ENCODE measurements around the gene SLC2A3.
"Not testable (repeated sequence)": the region's sequence is repeated elsewhere in the genome, so short reads cannot be mapped to it uniquely, and the experiment has no call there.

SLC2A3 gene

DNA sequence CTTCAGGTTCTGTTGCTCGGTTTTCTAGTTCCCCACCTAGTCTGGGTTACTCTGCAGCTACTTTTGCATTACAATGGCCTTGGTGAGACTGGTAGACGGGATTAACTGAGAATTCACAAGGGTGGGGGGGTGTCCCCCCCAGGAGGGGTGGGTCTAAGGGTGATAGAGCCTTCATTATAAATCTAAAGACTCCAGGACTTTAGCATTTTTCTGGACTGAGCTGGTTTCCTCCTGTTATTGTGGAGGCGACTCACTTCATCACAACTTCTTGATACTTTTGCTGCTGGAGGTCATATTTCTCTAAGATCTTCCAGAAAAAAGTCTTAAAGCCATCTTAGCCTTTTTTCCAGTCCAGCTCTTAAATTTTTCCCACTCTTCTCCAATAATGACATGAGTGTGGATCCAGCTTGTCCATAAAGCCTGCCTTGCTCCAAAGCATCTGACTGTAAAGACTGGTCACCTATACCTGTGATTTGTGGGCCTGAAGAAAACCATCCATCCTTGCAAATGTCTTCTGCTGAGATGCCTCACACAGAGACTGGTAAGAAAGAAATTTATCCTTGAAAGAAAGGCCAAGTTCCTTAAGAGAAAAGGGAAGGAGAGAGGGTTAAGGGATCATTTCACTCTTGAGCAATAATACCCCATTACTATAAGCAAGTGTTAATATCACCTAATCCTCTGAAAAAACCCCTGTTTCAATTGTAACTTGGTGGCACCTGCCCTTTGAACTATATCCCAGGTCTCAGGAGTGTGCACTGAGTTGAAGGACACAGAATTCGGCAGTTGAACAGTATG lies 43.6 kb downstream of the SLC2A3 start:
- no peak overlapping the region for H3K4me3 ChIP-seq (ENCODE audit: low read depth, low read length)
- no peak for DNase-seq (ENCODE audit: low read depth, low spot score)
- in situ Hi-C loops (cut with HindIII; ENCODE audit: low sequenced_read_pairs): no loop called here
- TF ChIP-seq, protein P1, sequence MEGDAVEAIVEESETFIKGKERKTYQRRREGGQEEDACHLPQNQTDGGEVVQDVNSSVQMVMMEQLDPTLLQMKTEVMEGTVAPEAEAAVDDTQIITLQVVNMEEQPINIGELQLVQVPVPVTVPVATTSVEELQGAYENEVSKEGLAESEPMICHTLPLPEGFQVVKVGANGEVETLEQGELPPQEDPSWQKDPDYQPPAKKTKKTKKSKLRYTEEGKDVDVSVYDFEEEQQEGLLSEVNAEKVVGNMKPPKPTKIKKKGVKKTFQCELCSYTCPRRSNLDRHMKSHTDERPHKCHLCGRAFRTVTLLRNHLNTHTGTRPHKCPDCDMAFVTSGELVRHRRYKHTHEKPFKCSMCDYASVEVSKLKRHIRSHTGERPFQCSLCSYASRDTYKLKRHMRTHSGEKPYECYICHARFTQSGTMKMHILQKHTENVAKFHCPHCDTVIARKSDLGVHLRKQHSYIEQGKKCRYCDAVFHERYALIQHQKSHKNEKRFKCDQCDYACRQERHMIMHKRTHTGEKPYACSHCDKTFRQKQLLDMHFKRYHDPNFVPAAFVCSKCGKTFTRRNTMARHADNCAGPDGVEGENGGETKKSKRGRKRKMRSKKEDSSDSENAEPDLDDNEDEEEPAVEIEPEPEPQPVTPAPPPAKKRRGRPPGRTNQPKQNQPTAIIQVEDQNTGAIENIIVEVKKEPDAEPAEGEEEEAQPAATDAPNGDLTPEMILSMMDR (IDR thresholded peaks at IDR 0.05; ENCODE audit: low read depth, low read length): no peak

DNA sequence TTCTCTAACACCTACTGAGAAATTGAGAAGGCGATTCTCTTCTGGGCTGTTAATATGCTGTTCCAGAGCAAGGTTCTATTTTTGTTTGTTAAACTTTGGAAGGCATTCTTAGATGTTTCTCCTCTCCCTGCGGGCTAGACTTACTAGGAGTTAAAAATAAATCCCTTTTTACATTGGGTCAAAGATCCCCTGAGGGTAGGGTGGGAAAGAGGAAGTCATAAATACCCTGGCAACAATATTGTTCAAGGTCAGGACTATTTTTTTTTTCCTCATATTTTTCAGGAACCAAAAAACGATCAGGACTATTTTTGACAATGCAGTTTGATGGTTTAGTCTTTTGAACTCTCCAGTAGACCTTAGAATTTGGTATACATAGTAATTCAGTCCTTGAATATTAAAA lies 51.3 kb downstream of the SLC2A3 start:
- no peak for DNase-seq (ENCODE audit: low read depth, low spot score)
- no peak overlapping the region for H3K4me3 ChIP-seq (ENCODE audit: low read depth, low read length)
- TF ChIP-seq, protein P1 (IDR thresholded peaks at IDR 0.05; ENCODE audit: low read depth, low read length): no peak
- in situ Hi-C loops (cut with HindIII; ENCODE audit: low sequenced_read_pairs): no loop called here

DNA sequence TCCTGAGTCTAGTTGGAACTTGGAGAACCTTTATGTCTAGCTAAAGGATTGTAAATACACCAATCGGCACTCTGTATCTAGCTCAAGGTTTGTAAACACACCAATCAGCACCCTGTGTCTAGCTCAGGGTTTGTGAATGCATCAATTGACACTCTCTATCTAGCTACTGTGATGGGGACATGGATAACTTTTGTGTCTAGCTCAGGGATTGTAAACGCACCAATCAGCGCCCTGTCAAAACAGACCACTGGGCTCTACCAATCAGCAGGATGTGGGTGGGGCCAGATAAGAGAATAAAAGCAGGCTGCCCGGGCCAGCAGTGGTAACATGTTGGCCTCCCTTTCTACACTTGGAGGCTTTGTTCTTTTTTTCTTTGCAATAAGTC lies 54.3 kb downstream of the SLC2A3 start:
- in situ Hi-C loops (cut with HindIII; ENCODE audit: low sequenced_read_pairs); DNase-seq (ENCODE audit: low read depth, low spot score): not testable (repeated sequence)

DNA sequence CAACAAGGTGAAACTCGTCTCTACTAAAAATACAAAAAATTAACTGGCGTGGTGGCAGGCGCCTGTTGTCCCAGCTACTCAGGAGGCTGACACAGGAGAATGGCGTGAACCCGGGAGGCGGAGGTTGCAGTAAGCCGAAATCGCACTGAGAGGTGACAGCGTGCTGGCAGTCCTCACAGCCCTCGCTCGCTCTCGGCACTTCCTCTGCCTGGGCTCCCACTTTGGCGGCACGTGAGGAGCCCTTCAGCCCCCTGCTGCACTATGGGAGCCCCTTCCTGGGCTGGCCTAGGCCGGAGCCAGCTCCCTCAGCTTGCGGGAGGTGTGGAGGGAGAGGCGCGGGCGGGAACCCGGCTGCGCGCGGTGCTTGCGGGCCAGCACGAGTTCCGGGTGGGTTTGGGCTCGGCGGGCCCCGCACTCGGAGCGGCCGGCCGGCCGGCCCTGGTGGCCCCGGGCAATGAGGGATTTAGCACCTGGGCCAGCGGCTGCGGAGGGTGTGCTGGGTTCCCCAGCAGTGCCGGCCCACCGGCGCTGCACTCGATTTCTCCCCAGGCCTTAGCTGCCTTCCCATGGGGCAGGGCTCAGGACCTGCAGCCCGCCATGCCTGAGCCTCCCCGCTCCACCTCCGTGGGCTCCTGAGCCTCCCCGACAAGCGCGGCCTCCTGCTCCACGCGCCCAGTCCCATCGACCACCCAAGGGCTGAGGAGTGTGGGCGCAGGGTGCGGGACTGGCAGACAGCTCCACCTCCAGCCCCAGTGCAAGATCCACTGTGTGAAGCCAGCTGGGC lies 54.8 kb downstream of the SLC2A3 start:
- DNase-seq (ENCODE audit: low read depth, low spot score); in situ Hi-C loops (cut with HindIII; ENCODE audit: low sequenced_read_pairs); H3K4me3 ChIP-seq (ENCODE audit: low read depth, low read length): not testable (repeated sequence)

More for the DNA sequence above, 54.3 kb downstream of the SLC2A3 start:
- not testable (repeated sequence) for H3K4me3 ChIP-seq (ENCODE audit: low read depth, low read length)

DNA sequence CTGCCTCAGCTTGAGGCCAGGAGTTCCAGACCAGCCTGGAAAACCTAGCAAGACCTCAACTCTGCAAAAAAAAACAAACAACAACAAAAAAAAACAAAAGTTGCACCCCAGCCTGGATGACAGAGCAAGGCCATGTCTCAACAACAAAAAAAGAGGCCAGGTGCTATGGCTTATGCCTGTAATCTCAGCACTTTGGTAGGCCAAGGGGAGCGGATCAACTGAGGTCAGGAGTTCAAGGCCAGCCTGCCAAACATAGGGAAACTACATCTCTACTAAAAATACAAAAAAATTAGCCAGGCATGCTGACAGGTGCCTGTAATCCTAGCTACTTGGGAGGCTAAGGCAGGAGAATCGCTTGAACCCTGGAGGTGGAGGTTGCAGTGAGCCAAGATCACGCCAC lies 56.7 kb downstream of the SLC2A3 start:
- DNase-seq (ENCODE audit: low read depth, low spot score): no peak
- TF ChIP-seq, protein P1 (IDR thresholded peaks at IDR 0.05; ENCODE audit: low read depth, low read length): no peak
- in situ Hi-C loops (cut with HindIII; ENCODE audit: low sequenced_read_pairs): no loop called here
- H3K4me3 ChIP-seq (ENCODE audit: low read depth, low read length): no peak overlapping the region

DNA sequence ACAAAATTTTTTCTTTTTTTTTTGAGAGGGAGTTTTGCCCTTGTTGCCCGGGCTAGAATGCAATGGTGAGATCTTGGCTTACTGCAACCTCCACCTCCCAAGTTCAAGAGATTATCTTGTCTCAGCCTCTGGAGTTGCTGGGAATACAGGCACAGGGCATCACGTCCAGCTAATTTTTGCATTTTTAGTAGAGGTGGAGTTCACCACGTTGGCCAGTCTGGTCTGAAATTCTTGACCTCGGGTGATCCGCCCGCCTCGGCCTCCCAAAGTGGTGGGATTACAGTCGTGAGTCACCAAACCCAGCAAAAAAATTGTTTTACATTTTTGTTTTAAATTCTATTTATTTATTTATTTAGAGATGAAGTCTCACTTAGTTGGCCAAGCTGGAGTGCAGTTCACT lies 58.6 kb downstream of the SLC2A3 start:
- in situ Hi-C loops (cut with HindIII; ENCODE audit: low sequenced_read_pairs): no loop called here
- DNase-seq (ENCODE audit: low read depth, low spot score): no peak
- TF ChIP-seq, protein P1 (IDR thresholded peaks at IDR 0.05; ENCODE audit: low read depth, low read length): no peak
- H3K4me3 ChIP-seq (ENCODE audit: low read depth, low read length): no peak overlapping the region

DNA sequence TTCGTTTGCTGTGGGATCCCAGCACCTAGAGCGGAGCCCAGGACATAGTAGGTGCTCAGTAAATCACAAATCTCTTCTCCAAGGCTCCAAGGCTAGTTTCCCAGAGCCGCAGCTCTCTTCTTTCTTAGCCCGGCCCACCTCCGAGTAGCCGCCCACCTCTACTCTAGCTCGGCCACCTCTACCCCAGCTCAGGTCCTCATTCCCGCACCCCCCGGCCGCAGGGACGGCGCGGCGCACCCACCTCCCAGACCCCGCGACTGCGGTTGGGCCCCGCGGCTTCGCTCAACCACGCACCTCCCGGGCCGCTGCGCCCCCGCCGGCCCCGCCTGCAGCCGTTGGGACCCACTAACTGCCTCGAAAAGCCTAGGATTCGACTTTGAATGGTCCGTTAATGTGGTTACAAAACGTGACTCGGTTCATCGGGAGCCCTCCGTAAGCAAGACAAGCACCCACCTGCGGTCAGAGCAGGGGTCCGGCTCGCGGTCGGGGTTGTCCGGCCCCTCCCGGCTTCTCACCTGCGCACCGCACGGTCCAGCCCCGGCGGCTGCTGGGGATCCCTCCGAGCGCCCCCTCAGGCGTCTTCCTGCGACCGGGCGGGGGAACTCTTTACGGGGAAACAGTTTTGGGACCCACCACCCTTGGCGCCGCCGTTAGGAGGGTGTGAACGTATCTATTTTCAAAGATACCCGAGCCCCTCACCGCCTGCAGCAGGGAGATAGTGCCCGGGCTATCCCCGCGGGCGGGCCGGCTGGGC lies 63.2 kb downstream of the SLC2A3 start, which contains the start of gene SLC2A14:
Gene SLC2A14 (minus strand): TSS at position 350 of the 754 bp plus-strand sequence. CDS start 3,035 bp downstream, outside the sequence.
- TF ChIP-seq, protein P1 (IDR thresholded peaks at IDR 0.05; ENCODE audit: low read depth, low read length): no peak
- H3K4me3 ChIP-seq (ENCODE audit: low read depth, low read length): peak within 1 kb of the TSS; percentile 27
- in situ Hi-C loops (cut with HindIII; ENCODE audit: low sequenced_read_pairs): no loop called here
- no peak for DNase-seq (ENCODE audit: low read depth, low spot score)
